ENCODE measurements around the gene XIRP2.
"Not testable (repeated sequence)": the region's sequence is repeated elsewhere in the genome, so short reads cannot be mapped to it uniquely, and the experiment has no call there.

XIRP2 gene

GRCh38 chr2:166934817-166935216, 46.5 kb downstream of the XIRP2 start:
- DNase-seq = no peak

- DNase-seq = no peak
Observed at GRCh38 chr2:166942377-166942776, 54.1 kb downstream of the XIRP2 start.

- DNase-seq = no peak
Observed at GRCh38 chr2:166944909-166945308, 56.6 kb downstream of the XIRP2 start.

GRCh38 chr2:166957686-166958085, 69.4 kb downstream of the XIRP2 start:
- no peak for DNase-seq

DNA sequence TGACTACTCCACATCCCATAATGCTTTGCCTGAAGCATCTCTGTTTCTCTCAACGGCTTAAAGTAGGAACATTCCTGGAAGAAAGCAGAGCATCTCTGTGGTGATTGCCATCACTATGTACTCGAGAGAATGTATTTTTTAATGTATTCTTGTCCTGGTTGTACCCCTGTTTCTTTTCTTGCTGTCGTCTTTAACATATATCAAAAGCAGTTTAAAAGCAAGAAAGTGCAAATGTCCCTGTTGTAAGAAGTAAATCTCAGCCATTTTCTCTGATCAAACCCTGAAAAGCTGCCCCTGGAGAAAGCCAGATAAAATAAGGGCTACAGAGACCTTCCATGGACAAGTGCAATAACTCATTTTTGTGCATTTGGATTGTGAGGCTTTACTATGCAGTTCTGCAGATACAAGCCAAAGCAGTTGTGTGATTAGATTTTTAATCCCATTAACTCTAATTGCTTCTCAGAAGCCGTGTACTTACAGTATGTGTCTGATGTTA, 70.8 kb downstream of the XIRP2 start:
- no peak for DNase-seq

- DNase-seq = no peak
Observed at GRCh38 chr2:166959556-166959955, 71.3 kb downstream of the XIRP2 start.

- DNase-seq = no peak
Observed at GRCh38 chr2:166960702-166961270, 72.5 kb downstream of the XIRP2 start.

GRCh38 chr2:166961933-166962332, 73.7 kb downstream of the XIRP2 start:
- no peak for DNase-seq

DNA sequence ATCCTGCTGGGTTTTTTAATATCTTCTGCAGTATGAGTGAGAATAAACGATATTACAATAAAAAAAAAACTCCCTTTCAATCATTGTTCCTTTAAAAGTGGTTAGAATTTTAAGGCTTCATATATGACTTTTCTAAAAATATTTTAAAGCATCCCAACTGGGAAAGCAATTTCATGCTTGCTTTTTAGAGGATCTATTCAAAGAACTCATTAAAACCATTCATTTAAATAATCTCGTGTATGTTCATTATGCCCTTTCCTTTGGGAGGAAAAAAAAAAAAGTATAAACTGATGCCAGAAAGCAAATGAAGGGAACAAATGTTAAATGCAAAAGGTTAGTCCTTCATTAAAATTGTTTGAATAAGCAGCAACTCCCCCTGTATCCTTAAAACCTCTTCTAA, 81.2 kb downstream of the XIRP2 start:
- DNase-seq = no peak

- DNase-seq = no peak
Observed at GRCh38 chr2:166972002-166972401, 83.7 kb downstream of the XIRP2 start.

DNA sequence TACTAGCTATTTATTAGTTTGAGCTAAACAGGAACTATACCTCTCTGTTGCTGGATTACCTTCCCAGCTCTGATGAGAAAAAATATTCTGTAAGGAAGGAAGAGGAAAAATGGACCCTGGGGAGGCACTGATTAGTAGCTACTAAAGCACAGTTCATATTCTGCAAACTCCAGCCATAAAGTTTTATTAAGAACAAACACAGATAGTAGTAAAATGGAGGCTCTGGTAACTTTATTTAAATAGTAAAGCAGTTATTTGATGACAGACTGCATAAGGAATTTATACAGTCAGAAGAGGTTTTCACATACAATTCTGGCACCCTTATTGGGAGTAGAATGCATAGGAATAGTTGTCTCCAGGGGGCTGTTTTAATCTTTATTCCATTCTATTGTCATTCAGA, 84.1 kb downstream of the XIRP2 start:
- DNase-seq = no peak

DNA sequence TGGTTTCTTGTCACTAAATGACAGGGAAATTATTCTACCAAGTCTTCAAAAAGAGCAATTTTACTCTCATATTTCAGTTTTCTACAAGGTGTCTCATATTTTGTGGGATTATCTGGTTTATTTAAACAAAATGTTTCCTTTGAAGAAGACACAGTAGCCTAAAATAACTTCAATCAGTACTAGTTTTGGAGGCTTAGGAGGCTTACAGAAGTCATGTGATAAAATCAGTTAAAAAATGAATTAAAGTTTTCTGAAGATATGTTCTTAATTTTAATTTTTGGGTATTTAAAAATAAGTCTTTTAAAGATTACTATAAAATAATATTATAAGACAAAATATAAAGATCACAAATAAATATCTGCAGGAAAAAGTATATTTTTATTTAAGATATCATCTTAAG, 95.9 kb downstream of the XIRP2 start:
- DNase-seq = no peak

DNA sequence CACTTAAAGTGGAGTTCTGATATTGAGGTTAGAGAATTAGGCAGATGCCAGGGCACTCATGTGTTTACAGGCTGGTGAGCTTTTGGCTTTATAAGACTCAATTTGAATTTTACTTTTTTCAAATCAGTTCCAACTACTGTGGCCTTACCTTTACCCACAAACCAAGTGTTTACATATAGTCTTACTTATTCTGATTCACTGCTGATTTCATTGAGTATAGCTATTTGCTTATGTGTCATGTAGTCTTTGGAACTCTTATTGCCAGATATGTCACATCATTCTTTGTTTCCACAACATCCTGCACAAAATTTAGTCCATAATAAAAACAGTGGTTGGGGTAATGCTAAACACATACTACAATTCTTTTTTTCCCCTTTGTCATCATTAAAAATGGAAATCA, 96.5 kb downstream of the XIRP2 start:
- DNase-seq = no peak

DNA sequence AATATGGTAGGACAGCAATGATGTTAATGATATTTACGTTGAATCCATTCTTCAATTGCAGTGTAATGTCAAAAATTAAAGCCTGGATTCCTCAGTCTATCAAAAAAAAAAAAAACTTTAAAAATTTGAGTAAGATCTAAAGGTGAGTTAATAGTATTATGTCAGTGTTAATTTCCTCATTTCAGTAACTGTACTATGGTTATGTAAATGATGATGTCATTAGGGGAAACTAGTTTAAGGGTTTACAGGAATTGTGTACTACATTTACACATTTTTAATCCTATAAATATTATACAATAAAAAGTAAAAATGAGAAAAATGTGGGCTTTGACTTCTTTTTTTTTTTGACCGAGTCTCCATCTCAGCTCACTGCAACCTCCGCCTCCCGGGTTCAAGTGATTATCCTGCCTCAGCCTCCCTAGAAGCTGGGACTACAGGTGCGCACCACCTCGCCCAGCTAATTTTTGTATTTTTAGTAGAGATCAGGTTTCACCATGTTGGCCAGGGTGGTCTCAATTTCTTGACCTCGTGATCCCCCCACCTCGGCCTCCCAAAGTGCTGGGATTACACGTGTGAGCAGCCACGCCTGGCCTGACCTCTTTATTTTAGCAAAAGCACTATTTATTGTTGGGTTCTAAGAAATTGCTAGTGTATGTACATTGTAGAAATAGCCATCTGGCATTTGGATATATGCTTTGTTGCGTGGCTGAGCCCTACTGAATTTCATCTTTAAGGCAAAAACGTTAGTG, 106.5 kb downstream of the XIRP2 start:
- DNase-seq = no peak

DNA sequence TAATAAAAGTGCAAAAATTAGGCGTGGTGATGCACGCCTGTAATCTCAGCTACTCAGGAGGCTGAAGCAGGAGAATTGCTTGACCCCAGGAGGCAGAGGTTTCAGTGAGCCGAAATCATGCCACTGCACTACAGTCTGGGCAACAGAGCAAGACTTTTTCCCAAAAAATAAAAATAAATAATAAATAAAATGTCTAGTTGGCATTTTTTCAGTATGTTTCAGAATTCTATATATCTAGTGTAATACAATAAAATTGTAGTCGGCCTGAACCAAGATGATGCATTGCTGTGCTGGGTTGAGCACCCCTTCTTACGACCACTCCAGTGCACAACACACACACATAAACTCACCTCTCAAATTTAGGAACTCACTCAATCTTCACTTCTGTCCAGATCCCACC, 108.2 kb downstream of the XIRP2 start:
- DNase-seq = no peak

- no peak for DNase-seq
Observed at GRCh38 chr2:167001165-167001564, 112.9 kb downstream of the XIRP2 start.

DNA sequence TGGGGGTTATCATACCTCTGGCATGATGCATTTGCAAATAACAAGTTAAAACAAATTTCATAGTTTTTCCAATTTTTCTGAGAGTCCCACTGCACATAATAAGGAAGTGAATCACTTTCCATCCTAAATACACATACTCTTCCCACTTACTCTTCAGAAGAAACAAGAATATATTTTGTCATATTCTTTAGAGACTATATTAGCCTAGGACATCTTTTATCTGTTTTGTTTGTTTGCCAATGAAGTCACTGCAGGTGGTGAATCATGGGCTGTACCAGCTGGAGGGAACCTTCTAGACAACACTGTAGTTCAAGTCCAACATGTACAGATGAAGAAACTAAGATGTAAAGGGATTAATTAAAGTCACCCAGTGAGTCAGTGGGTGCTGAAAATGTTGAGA, 116.8 kb downstream of the XIRP2 start:
- DNase-seq = no peak

DNA sequence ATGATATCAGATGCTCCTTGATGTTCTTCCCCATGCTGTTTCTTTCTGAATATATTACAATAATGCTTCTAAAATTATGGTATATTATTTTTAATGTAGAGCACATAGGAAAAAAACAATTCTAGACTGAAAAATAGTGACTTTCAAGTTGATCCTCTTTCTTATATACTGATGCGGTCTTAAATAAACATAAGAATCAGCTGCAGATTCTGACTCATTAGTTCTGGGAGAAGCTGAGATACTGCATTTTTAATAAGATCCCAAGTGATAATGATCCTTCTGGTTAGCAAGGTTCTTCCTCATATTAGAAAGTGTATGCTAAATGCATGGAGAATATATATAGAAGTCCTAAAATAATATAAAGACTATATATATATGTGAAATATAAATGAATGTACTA, 124.9 kb downstream of the XIRP2 start:
- no peak for DNase-seq

- no peak for DNase-seq
Observed at GRCh38 chr2:167015806-167016205, 127.5 kb downstream of the XIRP2 start.

DNA sequence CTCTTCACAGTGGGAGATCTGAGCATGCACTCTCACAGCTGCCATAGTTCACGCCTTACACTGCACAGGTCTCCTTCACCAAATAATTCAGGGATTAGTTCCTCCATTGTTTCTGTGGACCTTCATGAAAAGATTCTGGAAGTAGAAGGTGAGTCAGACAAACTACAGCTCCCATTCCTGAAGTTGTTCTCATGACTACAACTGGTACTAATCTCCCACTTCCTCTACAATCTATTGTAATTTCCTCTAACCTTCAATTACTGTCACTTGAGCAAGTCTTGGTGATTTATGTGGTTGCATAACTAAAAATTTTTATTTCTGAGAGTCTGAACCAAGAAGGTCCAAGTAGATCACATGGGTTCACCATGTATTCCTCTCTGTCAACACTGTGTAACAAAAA, 128.7 kb downstream of the XIRP2 start:
- DNase-seq = no peak

- DNase-seq = no peak
Observed at GRCh38 chr2:167018590-167018989, 130.3 kb downstream of the XIRP2 start.

GRCh38 chr2:167028503-167028902, 140.2 kb downstream of the XIRP2 start:
- DNase-seq = no peak

DNA sequence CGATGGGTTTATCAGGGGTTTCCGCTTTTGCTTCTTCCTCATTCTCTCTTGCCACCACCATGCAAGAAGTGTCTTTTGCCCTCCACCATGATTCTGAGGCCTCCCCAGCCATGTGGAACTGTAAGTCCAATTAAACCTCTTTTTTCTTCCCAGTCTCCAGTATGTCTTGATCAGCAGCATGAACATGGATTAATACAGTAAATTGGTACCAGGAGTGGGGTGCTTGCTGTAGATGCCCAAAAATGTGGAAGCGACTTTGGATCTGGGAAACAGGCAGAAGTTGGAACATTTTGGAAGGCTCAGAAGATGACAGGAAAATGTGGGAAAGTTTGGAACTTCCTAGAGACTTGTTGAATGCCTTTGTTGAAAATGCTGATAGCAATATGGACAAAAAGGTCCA, 146.7 kb downstream of the XIRP2 start:
- DNase-seq = not testable (repeated sequence)

GRCh38 chr2:167048829-167049228, 160.5 kb downstream of the XIRP2 start:
- no peak for DNase-seq

DNA sequence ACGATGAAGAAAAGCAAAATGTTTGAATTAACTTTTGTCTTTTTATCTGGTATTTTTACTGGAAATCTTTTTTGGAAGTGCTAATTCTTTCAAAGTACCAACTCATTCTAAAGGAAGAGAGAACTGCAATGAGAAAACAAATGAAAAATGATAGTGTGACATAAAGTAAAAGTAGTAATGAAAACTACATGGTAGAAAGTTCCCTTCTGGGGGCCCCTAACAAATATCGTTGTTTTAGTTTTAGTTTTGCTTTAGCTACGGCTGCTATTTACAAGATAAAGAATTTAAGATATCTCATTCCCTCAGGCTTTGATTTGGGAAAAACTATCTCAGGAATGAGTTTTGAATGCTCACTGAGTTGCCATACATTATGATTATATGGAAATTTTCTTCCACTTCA, 161.4 kb downstream of the XIRP2 start:
- no peak for DNase-seq
